GM12878 (cell line): Measurements from ENCODE around the gene FDX2. TPM values are rescaled to one million over a fixed set of nuclear protein-coding genes. Genes with fewer than 3 reads are reported as not detected.

Source experiments
- CBX3 ChIP-seq: fragments of 200-600 bp; sonication (generic); IDR thresholded peaks from 2 replicates; pipeline ENCODE4 v1.6.1; 2016; ENCODE audit warnings: low read depth, borderline replicate concordance
- EED ChIP-seq: sonication (generic); IDR thresholded peaks from 2 replicates; pipeline ENCODE4 v1.6.1; 2016; ENCODE audit warnings: antibody characterized with exemption, low read depth
- ETV6 ChIP-seq, 2 experiments: fragments of 450-650 bp in 1 of 2; IDR thresholded peaks in 1 of 2; conservative IDR thresholded peaks in 1 of 2; 2 replicates each; pipeline ENCODE4 v1.6.1; 2014; ENCODE audit warnings: antibody characterized with exemption in 1 of 2, borderline replicate concordance in 1 of 2, low read depth in 1 of 2, mild to moderate bottlenecking in 1 of 2, moderate library complexity in 1 of 2
- FOXM1 ChIP-seq: IDR thresholded peaks from 2 replicates; pipeline ENCODE4 v1.6.1; 2012; ENCODE audit warnings: low read depth, mild to moderate bottlenecking, inconsistent platforms, low read length, moderate library complexity
- HDGF ChIP-seq: fragments of 450-650 bp; IDR thresholded peaks from 2 replicates; pipeline ENCODE4 v1.6.1; 2016; ENCODE audit warnings: antibody characterized with exemption
- IRF4 ChIP-seq: IDR thresholded peaks from 2 replicates; pipeline ENCODE4 v1.6.1; 2011; ENCODE audit warnings: low read depth, low read length
- MTA3 ChIP-seq: IDR thresholded peaks from 2 replicates; pipeline ENCODE4 v1.6.1; 2012; ENCODE audit warnings: low read length, inconsistent platforms, borderline replicate concordance
- PKNOX1 ChIP-seq: fragments of 450-650 bp; IDR thresholded peaks from 2 replicates; pipeline ENCODE4 v1.6.1; 2016; ENCODE audit warnings: mild to moderate bottlenecking
- RBBP5 ChIP-seq: fragments of 200-600 bp; sonication (generic); conservative IDR thresholded peaks from 2 replicates; pipeline ENCODE4 v1.6.1; 2016
- RCOR1 ChIP-seq: conservative IDR thresholded peaks from 2 replicates; pipeline ENCODE4 v1.6.1; 2012; ENCODE audit warnings: low read depth, low read length, improper control_type of control experiment
- RELA ChIP-seq: fragments of 450-650 bp; IDR thresholded peaks from 2 replicates; pipeline ENCODE4 v1.8.0; 2014; ENCODE audit warnings: borderline replicate concordance; ENCODE audit not compliant: partially characterized antibody
- SMAD5 ChIP-seq: IDR thresholded peaks from 2 replicates; pipeline ENCODE4 v1.6.1; 2016; ENCODE audit warnings: antibody characterized with exemption, low read depth
- TAF1 ChIP-seq: IDR thresholded peaks from 2 replicates; pipeline ENCODE4 v1.6.1; 2011; ENCODE audit warnings: mild to moderate bottlenecking, low read depth, low read length, borderline replicate concordance
- USF1 ChIP-seq: IDR thresholded peaks from 2 replicates; pipeline ENCODE4 v1.6.1; 2011; ENCODE audit warnings: borderline replicate concordance, low read depth, mild to moderate bottlenecking, moderate library complexity, mixed read lengths, low read length; ENCODE audit not compliant: insufficient read depth; ENCODE audit errors: extremely low read length
- USF2 ChIP-seq: IDR thresholded peaks from 2 replicates; pipeline ENCODE4 v1.6.1; 2011; ENCODE audit warnings: low read depth, low read length, improper control_type of control experiment, borderline replicate concordance
- YY1 ChIP-seq: IDR thresholded peaks from 2 replicates; pipeline ENCODE4 v1.6.1; 2011; ENCODE audit warnings: low read depth, mild to moderate bottlenecking, low read length
- ZBTB40 ChIP-seq: fragments of 450-650 bp; IDR thresholded peaks from 2 replicates; pipeline ENCODE4 v1.6.1; 2016; ENCODE audit warnings: mild to moderate bottlenecking, moderate library complexity, borderline replicate concordance
- ZNF687 ChIP-seq: fragments of 450-650 bp; IDR thresholded peaks from 2 replicates; pipeline ENCODE4 v1.6.1; 2017; ENCODE audit warnings: mild to moderate bottlenecking, moderate library complexity
- polyA plus RNA-seq, 11 experiments: library from polyadenylated mRNA; depleted of rRNA in 4 of 11; unstranded in 6 of 11; stranded (reverse) in 5 of 11; fragments of >200 nt; fragmentation: Nextera tagmentation in 4 of 11; fragmentation: Illumina TruSeq in 1 of 11; extraction: Ambion mirVana in 4 of 11; extraction: Trizol in 1 of 11; gene quantifications; 1 replicate in 1 of 11; 2 replicates in 10 of 11; pipeline versions ENCODE4 v1.2.1 to v1.2.3, GENCODE V29; 2011 to 2016; ENCODE audit warnings: inconsistent platforms in 2 of 11, missing spikeins in 2 of 11, low read depth in 1 of 11
- total RNA-seq, 4 experiments: library from RNA; depleted of rRNA in 3 of 4; stranded (reverse); fragments of >200 nt in 3 of 4; fragmentation: Illumina TruSeq in 1 of 4; extraction: Trizol in 1 of 4; gene quantifications; 2 replicates each; pipeline versions ENCODE4 v1.2.1 to v1.2.3, GENCODE V29; 2013 to 2021

FDX2 gene
- total and polyA plus RNA-seq, 10 of the 15 experiments (the other 5 are each of a cell fraction or from before 2014, with no cell fraction given), result 1.4 to 50.4 (median 24.7) TPM

GRCh38 chr19:10270616-10271394 lies 45.0 kb downstream of the FDX2 start, which contains the start of gene ICAM1 (continued):
- no peak for TF ChIP-seq PKNOX1
- peak in 1 of 2 experiments; percentile 64; a peak in 1 of 4 replicates for TF ChIP-seq ETV6 (conservative IDR thresholded peaks at IDR 0.05 in 1 of 2, IDR thresholded peaks at IDR 0.05 in 1 of 2; ENCODE audit: borderline replicate concordance in 1 of 2, low read depth in 1 of 2)
- 0 out of 2 replicates have a peak, but pooled peaks have one; percentile 76 for TF ChIP-seq RCOR1
- peak; percentile 98 for TF ChIP-seq ZNF687
- no peak; the same call in 1 of the 2 replicates for TF ChIP-seq EED
- no peak for TF ChIP-seq HDGF
- TF ChIP-seq ZBTB40, result peak; percentile 71; the same call in 1 of the 2 replicates
- TF ChIP-seq CBX3, result no peak
- TF ChIP-seq TAF1, result peak; percentile 87
- no peak; the same call in 1 of the 2 replicates for TF ChIP-seq FOXM1
- TF ChIP-seq SMAD5, result peak; percentile 96
- TF ChIP-seq USF2, result peak; percentile 41
- TF ChIP-seq USF1, result peak; percentile 55
- TF ChIP-seq MTA3, result 0 out of 2 replicates have a peak, but pooled peaks have one; percentile 10
- peak; percentile 65 for TF ChIP-seq RELA
- no peak for TF ChIP-seq IRF4
- no peak for TF ChIP-seq RBBP5
- TF ChIP-seq YY1, result peak; percentile 62; the same call in 1 of the 2 replicates
